ENCODE results near the gene CBS.
"Not testable (repeated sequence)": the region's sequence is repeated elsewhere in the genome, so short reads cannot be mapped to it uniquely, and the experiment has no call there.

Gene CBS

DNA sequence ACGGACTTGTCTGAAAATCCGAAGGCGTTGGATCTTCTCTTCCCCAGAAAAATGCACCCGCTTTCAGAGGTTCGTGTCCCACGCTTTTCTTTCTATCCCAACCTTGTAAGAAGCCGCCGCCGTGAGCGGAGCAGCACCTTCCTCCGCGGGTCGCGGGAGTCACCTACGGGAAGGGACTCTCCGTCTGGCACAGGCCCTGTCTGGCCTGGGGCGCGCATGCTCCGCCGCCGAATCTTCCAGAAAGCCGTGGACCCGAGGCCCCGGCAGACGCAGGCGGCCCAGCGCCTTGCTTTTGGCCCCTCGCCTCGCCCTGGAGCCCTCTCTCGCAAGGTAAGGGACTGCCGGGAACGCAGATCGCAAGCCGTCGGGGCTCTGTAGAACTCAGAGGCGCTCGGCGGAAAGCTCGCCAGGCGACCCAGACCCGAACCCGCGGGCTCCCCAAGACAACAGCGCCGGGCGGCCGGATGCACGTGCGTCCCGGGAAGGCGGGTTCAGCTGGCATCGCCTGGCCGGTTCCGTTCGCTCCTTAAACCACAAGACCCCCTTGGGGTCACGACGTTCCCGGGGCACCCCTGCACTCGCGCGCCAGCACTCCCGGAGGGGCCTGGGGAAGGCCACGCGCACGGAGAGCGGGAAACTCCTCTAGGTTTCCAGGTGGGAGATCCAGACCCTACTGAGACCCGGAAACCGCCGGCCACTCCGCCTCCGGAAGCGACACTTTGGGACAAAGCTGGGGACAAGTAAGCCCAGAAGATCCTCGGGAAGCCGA, 1.1 kb downstream of the CBS start:
- POLR2A ChIA-PET; DNase-seq (ENCODE audit: extremely low spot score); CTCF ChIA-PET: not testable (repeated sequence)

DNA sequence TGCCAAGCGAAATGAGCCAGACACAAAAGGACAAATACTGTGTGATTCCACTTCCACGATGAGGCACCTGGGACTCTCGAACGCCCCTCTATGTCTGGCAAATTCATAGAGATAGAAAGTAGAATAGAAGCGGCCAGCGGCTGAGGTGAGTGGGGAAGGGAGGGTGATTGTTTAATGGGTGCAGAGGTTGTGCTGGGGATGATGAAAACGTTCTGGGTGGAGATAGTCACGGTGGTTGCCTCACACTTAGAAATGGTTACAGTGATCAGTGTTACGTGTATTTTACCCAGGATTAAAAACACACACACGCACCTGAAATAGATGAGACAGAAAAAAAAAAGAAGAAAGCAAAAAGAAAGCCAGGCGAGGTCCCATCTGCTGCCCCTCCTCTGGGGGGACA, 2.9 kb downstream of the CBS start:
- POLR2A ChIA-PET; DNase-seq (ENCODE audit: extremely low spot score); CTCF ChIA-PET: not testable (repeated sequence)

DNA sequence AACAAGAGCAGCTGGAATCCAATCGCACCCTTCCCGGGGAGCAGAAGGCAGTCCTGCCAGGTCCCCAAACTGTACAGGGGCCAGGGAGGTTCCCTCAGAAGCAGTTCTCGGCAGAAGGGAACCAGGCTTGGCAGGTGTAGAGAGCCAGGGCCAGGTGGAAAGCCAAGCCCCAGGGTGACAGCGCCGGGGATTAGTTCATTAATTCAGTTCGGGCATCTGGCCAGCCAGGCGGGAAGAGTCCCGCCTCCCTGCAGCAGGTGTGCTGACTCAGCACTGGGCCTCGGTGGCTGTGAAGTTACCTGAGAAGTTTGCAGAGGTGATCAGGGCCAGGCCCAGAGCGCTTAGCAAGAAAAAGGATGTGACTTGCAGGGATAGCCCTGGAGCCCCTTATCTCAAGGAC, 6.0 kb downstream of the CBS start:
- POLR2A ChIA-PET; CTCF ChIA-PET; DNase-seq (ENCODE audit: extremely low spot score): not testable (repeated sequence)

DNA sequence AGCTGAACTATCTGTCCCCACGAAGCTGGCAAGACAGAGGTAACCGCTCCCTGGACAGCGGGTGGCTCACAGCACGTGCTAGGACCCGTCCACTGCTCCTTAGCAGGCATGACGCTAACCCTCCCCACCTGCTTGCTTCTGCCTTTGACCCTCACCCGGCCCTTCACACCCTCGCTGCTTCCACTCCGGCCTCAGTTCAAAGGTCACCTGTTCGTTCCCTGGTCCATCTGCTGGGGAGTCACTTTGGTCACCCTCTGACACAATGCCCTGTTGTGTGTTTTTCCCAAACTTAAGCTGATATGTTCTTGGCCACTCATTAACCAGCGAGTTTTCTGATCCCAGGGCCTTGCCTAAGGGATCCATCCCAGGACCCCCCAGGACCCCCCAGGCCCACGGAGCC, 7.6 kb downstream of the CBS start:
- DNase-seq (ENCODE audit: extremely low spot score); POLR2A ChIA-PET; CTCF ChIA-PET: not testable (repeated sequence)

DNA sequence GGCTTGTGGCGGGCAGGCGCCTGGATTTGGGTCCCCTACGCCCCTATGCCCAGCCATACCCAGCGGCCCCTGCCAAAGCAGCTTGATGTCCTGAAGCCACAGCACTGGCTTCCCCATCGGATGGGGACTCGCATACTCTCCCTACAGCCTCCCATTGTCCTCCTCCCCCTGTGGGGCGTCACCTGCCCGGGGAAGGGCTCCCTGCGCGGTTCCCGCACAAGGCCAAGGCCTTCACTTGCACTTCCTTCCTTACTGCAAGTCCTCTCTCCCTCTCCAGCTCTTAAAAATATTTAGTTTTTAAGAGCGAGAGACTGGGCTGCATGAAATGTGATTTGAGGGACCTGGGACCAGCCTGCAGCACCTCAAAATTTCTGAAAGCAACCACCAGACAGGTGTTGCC, 8.9 kb downstream of the CBS start:
- DNase-seq (ENCODE audit: extremely low spot score); POLR2A ChIA-PET; CTCF ChIA-PET: not testable (repeated sequence)

DNA sequence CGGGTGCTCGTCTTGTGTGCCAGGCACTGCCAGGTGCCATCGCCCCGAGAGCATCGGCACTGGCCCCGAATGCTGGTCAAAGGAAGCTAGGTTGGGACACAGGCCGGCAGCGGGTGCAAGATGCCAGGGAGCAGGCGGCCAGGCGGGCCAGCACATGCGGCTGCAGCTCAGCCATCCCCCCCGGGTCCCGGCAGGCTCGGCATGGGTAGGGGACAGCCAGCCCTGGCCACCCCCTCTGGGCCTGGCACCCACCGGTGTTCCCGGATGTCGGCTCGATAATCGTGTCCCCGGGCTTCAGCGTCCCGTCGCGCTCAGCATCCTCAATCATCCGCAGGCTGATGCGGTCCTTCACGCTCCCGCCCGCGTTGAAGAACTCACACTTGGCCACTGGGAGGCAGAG, 9.6 kb downstream of the CBS start:
- CTCF ChIA-PET; POLR2A ChIA-PET; DNase-seq (ENCODE audit: extremely low spot score): not testable (repeated sequence)

DNA sequence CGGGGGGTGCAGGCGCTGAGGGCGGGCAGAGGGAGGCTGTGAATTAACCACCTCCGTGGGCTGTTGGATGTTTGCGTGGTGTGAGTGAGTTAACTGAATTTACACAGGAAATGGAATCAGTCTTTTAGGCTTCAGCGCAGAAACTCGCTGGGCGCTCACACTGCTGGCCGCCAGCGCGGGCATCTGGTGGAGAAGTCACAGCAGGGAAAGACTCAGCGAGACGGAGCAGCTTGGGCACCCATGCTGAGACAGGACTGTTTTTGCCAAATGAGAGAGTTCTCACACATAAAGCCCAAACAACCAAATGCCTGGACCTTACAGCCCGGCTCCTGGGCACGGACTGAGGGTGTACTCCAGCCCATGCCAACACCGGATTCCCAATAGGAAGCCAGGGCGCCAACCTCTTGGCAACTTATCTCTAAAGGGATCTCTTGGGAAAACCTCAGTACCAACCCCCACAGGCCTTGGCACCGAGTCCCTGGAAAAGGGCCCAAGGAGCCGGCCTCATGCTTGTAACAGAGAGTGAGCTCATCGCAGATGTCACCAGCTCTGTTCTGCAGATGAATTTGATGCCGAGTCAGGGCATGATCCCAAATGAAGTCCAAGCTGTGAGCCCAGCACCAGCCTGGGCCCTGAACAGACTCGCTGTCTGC, 11.2 kb downstream of the CBS start:
- CTCF ChIA-PET; DNase-seq (ENCODE audit: extremely low spot score); POLR2A ChIA-PET: not testable (repeated sequence)

DNA sequence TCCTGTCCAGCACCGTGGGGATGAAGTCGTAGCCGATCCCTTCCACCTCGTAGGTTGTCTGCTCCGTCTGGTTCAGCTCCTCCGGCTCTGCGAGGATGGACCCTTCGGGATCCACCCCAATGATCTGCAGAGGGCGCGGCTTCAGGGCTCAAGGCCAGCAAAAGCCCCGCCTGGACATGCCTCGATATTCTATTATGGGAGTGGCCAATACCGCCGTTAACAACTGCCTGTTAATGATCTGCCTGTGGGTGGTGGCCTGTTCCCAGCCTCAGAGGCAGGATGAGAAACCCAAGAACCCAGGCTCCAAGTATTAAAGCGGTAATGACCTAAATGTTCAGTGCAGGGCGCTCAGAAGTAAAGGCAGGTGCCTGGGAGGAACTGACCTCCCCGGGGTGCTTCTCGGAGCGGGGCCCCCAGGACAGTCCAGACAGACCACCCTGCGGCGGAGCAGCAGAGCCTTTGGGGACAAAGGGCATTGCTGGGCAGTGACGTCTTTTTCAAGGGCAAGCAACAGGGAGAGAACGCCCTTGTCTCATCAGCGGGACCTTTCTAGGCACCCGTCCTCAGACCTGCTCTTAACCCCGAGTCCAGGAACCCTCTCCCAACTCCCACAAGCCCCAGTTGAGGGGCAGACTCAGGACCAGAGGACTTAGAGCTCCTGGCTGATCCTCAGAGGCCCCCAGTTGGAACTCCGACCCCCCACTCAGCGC, 12.5 kb downstream of the CBS start:
- POLR2A ChIA-PET; DNase-seq (ENCODE audit: extremely low spot score); CTCF ChIA-PET: not testable (repeated sequence)

DNA sequence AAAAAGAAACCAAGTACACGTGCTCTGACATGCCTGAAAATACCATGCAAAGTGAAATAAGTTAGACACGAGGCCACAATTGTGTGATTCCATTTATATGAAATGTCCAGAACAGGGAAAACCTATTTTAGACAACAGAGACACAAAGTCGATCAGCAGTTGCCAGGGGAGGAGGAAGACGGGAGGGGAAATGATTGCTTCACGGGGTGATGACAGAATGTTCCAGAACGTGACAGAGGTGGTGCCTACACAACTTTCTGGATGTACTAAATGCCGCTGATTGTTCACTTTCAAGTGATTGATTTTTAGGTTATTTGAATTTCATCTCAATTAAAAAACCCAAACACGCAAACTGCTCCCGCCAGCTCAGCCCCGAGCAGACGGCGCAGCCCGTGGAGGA, 22.5 kb downstream of the CBS start:
- POLR2A ChIA-PET; DNase-seq (ENCODE audit: extremely low spot score); CTCF ChIA-PET: not testable (repeated sequence)

DNA sequence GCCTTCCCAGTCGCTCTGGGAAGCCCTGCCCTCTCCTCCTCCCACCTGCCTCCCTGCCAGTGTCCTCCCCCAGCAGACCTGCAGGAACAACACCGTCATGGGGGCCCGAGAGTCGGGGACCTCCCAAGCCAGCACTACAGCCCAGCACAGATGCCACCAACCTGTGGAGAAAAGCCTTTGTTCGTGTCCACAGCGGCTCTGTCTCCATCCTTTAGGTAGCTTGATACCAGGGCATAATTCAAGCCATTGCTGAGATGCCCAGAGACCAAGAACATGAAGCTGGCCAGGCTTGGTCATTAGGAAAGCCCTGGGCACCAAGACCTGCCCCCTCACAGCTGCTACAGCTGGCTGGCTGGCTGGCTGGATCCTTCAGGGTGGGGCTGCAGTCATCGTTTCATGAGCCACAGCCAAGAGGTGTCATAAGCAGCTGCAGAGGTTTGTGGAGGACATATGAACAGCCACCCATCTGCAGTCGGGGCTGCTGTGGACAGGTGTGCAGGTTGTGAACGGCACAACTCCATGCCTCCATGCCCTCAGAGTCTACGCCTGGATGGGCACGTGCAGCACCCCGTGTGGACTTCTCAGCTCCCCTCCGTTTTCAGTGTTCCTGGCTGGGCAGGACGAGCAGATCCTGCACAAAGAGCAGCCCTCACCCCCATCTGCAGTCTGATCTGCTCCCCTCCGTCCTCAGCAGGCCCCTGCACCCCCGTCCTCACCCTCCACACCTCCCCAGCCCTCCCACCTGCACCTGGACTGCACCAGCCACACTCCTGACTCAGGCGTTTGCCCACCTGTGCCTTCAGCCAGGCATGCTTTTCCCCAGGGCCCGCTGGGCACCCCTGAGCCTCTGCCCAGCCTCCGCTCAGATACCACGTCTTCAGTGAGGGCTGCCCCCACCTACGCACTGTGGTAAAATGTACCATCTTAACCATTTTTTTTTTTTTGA, 29.5 kb downstream of the CBS start:
- CTCF ChIA-PET; DNase-seq (ENCODE audit: extremely low spot score); POLR2A ChIA-PET: not testable (repeated sequence)

DNA sequence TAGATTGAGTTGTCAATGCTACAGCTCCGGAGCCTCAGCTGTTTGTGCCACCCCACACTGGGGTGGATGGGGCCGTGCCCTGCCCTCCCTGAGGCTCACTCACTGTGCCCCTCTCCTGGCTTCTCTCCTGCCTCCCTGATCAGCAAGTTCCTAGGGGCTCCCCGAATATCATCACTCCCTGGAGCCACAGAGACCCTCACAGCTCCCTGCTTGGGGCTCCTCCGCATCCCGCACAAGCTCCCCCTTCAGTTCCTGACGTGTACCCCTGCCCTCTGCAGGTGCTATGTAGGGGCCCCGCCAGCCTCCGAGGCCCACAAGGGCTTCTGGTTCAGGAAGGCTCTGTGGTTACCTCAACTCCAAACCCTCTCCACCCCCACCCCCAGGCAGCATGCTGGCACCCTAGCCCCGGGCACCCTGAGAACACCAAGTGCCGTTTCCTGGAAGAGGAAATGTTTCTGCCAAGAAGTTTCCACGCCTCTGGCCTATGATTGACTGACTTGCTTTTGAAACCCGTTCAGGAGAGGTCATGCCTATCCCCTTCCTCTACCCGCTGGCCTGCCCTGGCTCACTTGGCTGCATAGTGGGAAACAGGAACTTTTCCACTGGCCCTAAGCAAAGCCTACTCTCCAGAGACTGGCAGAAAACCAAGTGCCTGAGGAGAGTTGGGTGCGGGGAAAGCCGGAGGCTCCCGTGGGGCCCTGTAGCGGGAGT, 30.3 kb downstream of the CBS start:
- DNase-seq (ENCODE audit: extremely low spot score); CTCF ChIA-PET; POLR2A ChIA-PET: not testable (repeated sequence)

DNA sequence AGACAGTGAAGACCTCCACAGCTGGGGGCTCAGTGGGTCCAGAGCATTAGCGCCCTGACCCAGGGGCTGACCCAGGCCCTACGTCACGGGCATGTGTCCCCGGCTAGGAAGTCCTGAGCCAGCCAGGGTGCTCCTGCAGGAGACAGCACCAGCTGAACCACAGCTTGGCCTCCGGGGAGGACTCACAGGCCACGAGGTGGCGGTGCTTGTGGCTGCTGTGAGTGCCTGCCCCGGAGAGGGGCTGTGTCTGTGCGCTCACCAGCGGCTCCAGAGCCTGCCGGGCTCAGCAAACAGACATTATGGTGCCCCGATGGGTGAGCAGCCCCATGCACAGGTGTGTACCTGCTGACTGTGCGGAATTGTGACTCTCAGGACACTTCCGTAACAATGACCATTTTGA, 31.1 kb downstream of the CBS start:
- POLR2A ChIA-PET; CTCF ChIA-PET; DNase-seq (ENCODE audit: extremely low spot score): not testable (repeated sequence)

DNA sequence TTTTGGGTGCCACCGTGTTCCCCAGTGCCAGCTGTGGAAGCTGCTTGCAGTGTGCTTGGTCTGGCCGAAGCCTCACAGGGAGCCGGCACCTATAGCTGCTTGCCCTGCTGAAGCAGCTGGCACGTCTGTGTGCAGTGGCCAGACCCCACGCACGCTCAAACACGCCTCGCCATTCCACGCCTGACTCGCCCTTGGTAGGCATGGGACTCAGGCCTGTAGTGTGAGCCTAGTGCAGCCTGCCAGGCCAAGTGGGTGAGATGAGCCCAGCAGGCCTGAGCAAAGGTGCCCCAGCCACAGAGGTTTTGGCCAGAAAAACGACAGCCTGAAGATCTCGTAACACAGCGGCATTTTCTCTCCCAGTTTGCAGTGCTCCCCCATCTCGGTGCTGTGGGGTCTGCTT, 32.3 kb downstream of the CBS start:
- POLR2A ChIA-PET; CTCF ChIA-PET; DNase-seq (ENCODE audit: extremely low spot score): not testable (repeated sequence)

DNA sequence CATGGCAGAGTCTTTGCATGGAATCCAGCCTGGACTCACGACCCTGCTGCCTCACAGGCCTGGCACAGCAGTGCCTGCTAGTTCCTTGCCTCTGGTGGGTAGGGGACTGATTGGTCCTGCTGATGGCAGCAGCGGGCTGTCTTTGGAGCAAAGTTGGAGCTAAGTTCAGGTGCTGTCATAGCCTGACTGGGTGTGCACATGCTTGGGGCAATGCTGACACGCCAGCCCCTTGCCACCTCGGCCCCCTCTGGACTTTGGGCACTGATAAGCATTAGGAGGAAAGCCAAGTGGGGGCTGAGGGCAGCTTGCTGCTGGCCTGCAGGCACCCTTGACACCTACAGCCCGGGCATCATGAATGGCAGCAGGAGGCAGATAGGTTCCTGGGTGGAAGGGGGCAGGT, 33.5 kb downstream of the CBS start:
- CTCF ChIA-PET; DNase-seq (ENCODE audit: extremely low spot score); POLR2A ChIA-PET: not testable (repeated sequence)

DNA sequence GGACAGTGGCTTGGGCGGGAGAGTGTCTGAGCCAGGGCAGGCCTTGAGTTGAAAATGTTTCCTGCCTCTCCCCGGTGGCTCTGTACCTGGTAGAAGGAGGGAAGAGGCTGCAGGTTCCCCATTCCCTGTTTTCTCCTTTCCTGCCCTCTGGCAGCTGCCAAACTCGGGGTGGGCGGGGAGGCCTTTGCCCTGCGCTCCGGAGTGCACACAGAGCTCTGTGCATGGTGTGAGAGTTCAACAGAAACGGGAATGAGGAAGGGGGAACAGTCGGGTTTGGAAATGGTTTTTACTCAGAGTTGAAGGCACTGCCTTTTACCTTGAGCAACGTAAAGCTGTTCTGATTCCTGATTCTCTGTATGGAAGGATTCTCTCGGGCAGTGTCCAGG, 37.0 kb downstream of the CBS start:
- CTCF ChIA-PET; POLR2A ChIA-PET; DNase-seq (ENCODE audit: extremely low spot score): not testable (repeated sequence)

DNA sequence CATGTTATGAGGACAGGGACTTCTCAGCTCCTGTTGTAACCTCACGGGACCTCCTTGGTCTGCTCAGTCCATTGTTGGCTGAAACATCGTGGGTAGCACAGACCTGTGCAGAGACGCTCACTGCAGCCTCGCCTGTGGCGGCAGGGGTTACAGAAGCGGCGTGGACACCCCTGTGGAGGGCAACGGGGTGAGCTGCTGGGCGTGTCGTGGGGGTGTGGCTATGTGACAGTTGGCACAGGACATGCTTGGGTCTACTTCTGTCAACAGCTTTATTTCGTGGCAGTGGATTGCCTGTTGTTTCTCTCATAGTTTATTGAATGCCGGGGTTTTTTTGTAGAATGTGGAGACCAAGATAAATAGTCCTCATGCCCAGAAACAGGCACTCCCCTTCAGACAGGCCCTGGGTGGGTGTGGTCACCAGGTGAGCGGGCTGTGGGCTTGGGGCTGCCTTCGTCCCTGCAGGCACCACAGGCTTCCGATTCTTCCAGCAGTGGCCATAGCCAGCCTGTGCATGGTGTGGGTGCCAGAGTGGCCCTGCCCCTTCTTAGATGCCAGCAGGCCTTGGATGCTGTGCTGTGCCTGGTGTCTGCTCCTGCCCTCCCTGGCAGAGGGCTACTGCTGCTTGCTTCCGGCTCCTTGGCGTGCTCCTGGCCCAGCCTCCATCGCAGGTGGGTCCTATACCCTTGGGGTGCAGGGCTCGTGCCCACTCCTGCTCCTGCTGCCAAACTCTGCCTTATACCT, 37.5 kb downstream of the CBS start:
- CTCF ChIA-PET, POLR2A ChIA-PET: not testable (repeated sequence)

DNA sequence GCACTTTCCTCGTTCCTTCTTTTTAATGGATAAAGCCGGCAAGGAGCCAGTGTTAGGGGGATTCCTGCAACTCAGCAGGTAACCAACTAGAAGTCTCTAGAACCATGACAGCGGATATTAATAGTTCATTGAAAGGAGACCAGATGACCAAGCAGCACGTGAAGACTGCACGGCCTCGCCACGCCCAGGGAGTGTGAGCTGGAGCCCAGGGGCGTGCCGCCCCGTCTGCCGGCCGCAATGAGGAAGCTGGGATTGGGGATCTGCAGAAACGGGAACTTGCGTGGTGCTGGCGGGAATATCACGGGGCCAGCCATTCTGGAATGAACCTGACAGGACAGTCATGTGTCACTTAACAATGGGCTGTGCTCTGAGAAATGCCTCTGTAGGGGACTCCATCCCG, 38.7 kb downstream of the CBS start:
- DNase-seq (ENCODE audit: extremely low spot score); CTCF ChIA-PET; POLR2A ChIA-PET: not testable (repeated sequence)

More for the DNA sequence above, 37.5 kb downstream of the CBS start:
- not testable (repeated sequence) for DNase-seq (ENCODE audit: extremely low spot score)
